Tibial nerve (tissue), 4 donors: ENCODE data around the gene CUL1.

ENCODE experiments used
- CTCF ChIP-seq, 5 experiments: fragments of 200-600 bp in 3 of 5; fragments of 450-650 bp in 2 of 5; sonication (generic) in 3 of 5; IDR thresholded peaks; one replicate each; pipeline ENCODE4 v1.5.1; 2016 to 2019; ENCODE audit warnings: antibody characterized with exemption in 5 of 5, mild to moderate bottlenecking in 3 of 5, moderate library complexity in 2 of 5
- EP300 ChIP-seq, 2 donors: sonication (generic); formaldehyde crosslinking; IDR thresholded peaks; one replicate each; pipeline ENCODE4 v1.6.1; 2017; ENCODE audit warnings: antibody characterized with exemption in 2 of 2, mild to moderate bottlenecking in 1 of 2
- POLR2A ChIP-seq, 2 donors: fragments of 450-650 bp; IDR thresholded peaks; one replicate each; pipeline ENCODE4 v1.6.1; 2017; ENCODE audit warnings: antibody characterized with exemption in 2 of 2, mild to moderate bottlenecking in 2 of 2, moderate library complexity in 2 of 2

GRCh38 chr7:148773334-148773733 is 74.6 kb downstream of the CUL1 start:
- no peak for TF ChIP-seq POLR2A (IDR thresholded peaks at IDR 0.05)
- TF ChIP-seq CTCF (IDR thresholded peaks at IDR 0.05): no peak
- TF ChIP-seq EP300 (IDR thresholded peaks at IDR 0.05): no peak
